ENCODE results near the gene KLK15. TPM values are rescaled to one million over a fixed set of nuclear protein-coding genes. Genes with fewer than 3 reads are reported as not detected.

KLK15 gene
- total and polyA plus RNA-seq, 7 donors: 2.1 to 10.2 (median 2.8) TPM; not detected in 4

- intact Hi-C loops (cut with DNase I): no loop called here
- Histone ChIP-seq H3K36me3 (no peaks in the 10 kb centered on the region), H3K27me3 (peaks cover 0 to 29% (median 7%) of the 10 kb centered on the region in 3 donors), H3K9me3 (no peaks in the 10 kb centered on the region), H3K27ac (no peak overlapping the region), H3K4me3 (no peak overlapping the region), H3K4me1 (no peaks in the 10 kb centered on the region)
- DNase-seq: peak; percentile 59
- no peak for TF ChIP-seq POLR2A (IDR thresholded peaks at IDR 0.05)
- no peak for TF ChIP-seq EP300 (IDR thresholded peaks at IDR 0.05)
- WGBS, 2 donors: 61 to 93% methylated on average over 26 of the region's 26 CpGs
Observed at GRCh38 chr19:50870417-50871089, 37.2 kb upstream of the KLK15 start.

- no peak for TF ChIP-seq POLR2A (IDR thresholded peaks at IDR 0.05)
- no peak for TF ChIP-seq EP300 (IDR thresholded peaks at IDR 0.05)
- no peak for TF ChIP-seq POLR2AphosphoS5 (IDR thresholded peaks at IDR 0.05)
- no peak for TF ChIP-seq CTCF (IDR thresholded peaks at IDR 0.05)
- intact Hi-C loops (cut with DNase I): no loop called here
- 18 to 65% methylated on average over 4 of the region's 4 CpGs for WGBS, 2 donors
- Histone ChIP-seq H3K27ac (no peak overlapping the region), H3K4me3 (no peak overlapping the region), H3K4me1 (no peaks in the 10 kb centered on the region), H3K27me3 (peaks cover 0 to 18% (median 7%) of the 10 kb centered on the region in 3 donors), H3K36me3 (no peaks in the 10 kb centered on the region), H3K9me3 (no peaks in the 10 kb centered on the region)
- no peak for DNase-seq
Observed at GRCh38 chr19:50869479-50869878, 36.1 kb upstream of the KLK15 start.

GRCh38 chr19:50861496-50862286 lies 28.3 kb upstream of the KLK15 start:
- H3K27ac ChIP-seq: no peak overlapping the region
- H3K36me3 ChIP-seq: no peaks in the 10 kb centered on the region
- DNase-seq: no peak
- no peaks in the 10 kb centered on the region for H3K4me1 ChIP-seq
- peaks cover 0 to 3% (median 0%) of the 10 kb centered on the region in 4 donors for H3K9me3 ChIP-seq
- WGBS, 2 donors: 74 to 81% methylated on average over 7 of the region's 7 CpGs
- H3K27me3 ChIP-seq: peaks cover 0 to 27% (median 9%) of the 10 kb centered on the region in 3 donors
- intact Hi-C loops (cut with DNase I): no loop called here
- H3K4me3 ChIP-seq: no peak overlapping the region
- TF ChIP-seq POLR2AphosphoS5 (IDR thresholded peaks at IDR 0.05) (no peak), CTCF (IDR thresholded peaks at IDR 0.05) (no peak), POLR2A (IDR thresholded peaks at IDR 0.05) (no peak), EP300 (IDR thresholded peaks at IDR 0.05) (no peak)

- peaks cover 0 to 30% (median 9%) of the 10 kb centered on the region in 3 donors for H3K27me3 ChIP-seq
- no peak for DNase-seq
- H3K27ac ChIP-seq: no peak overlapping the region
- H3K9me3 ChIP-seq: peaks cover 0 to 3% (median 0%) of the 10 kb centered on the region in 4 donors
- WGBS, 2 donors: 82% methylated on average over 5 of the region's 5 CpGs
- TF ChIP-seq POLR2AphosphoS5 (IDR thresholded peaks at IDR 0.05): no peak
- TF ChIP-seq CTCF (IDR thresholded peaks at IDR 0.05): no peak
- no peak for TF ChIP-seq POLR2A (IDR thresholded peaks at IDR 0.05)
- no peak for TF ChIP-seq EP300 (IDR thresholded peaks at IDR 0.05)
- intact Hi-C loops (cut with DNase I): no loop called here
- no peaks in the 10 kb centered on the region for H3K4me1 ChIP-seq
- H3K36me3 ChIP-seq: no peaks in the 10 kb centered on the region
- H3K4me3 ChIP-seq: no peak overlapping the region
Observed at GRCh38 chr19:50861010-50861409, 27.6 kb upstream of the KLK15 start.

GRCh38 chr19:50859849-50860248 lies 26.5 kb upstream of the KLK15 start:
- Histone ChIP-seq H3K4me1 (no peaks in the 10 kb centered on the region), H3K27me3 (peaks cover 0 to 37% (median 9%) of the 10 kb centered on the region in 3 donors), H3K9me3 (peaks cover 0 to 3% (median 0%) of the 10 kb centered on the region in 4 donors), H3K36me3 (no peaks in the 10 kb centered on the region), H3K4me3 (no peak overlapping the region), H3K27ac (no peak overlapping the region)
- TF ChIP-seq CTCF (IDR thresholded peaks at IDR 0.05): no peak
- TF ChIP-seq POLR2AphosphoS5 (IDR thresholded peaks at IDR 0.05): no peak
- TF ChIP-seq POLR2A (IDR thresholded peaks at IDR 0.05): no peak
- TF ChIP-seq EP300 (IDR thresholded peaks at IDR 0.05): no peak
- intact Hi-C loops (cut with DNase I): no loop called here
- peak; percentile 47 for DNase-seq
- 83 to 91% methylated on average over 4 of the region's 4 CpGs for WGBS, 2 donors

Measured in sigmoid colon (tissue), 7 donors.